OCI-LY1 (cell line): Measurements from ENCODE around the gene NDUFA12.

Experiments used
- EZH2 ChIP-seq: fragments of 200-600 bp; sonication (generic), shearing (Covaris generic); IDR thresholded peaks from 2 replicates; pipeline ENCODE4 v1.8.0; 2017; ENCODE audit warnings: borderline replicate concordance, mixed run types, mild to moderate bottlenecking, antibody characterized with exemption, low read length, moderate library complexity, mixed read lengths
- TF ChIP-seq, protein P1 (sequence below): fragments of 200-600 bp; sonication (generic), shearing (Covaris generic); IDR thresholded peaks from 2 replicates; pipeline ENCODE4 v1.5.1; 2017; ENCODE audit warnings: mild to moderate bottlenecking, antibody characterized with exemption, low read length, moderate library complexity, mixed read lengths

DNA sequence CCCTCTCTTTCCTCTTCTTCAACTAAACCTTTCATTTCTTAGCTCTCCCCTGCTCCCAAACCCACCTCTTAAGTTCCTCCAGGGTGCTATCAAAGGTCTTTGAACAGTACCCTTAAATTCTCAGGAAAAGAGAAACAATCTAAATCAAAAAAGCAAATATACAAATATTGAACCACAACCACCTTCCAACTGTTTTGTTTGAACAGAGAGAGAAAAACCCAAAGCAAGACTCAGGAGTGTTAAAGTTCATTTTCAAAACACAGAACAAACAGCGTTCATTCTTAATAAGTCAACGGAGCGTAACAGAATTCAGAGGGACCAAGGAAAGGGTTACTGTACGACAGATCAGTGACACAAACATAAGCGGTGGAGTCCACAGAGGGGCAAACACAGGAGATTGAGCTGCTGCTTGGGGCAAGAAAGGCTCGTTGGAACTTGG, 73.3 kb downstream of the NDUFA12 start:
- TF ChIP-seq, protein P1, sequence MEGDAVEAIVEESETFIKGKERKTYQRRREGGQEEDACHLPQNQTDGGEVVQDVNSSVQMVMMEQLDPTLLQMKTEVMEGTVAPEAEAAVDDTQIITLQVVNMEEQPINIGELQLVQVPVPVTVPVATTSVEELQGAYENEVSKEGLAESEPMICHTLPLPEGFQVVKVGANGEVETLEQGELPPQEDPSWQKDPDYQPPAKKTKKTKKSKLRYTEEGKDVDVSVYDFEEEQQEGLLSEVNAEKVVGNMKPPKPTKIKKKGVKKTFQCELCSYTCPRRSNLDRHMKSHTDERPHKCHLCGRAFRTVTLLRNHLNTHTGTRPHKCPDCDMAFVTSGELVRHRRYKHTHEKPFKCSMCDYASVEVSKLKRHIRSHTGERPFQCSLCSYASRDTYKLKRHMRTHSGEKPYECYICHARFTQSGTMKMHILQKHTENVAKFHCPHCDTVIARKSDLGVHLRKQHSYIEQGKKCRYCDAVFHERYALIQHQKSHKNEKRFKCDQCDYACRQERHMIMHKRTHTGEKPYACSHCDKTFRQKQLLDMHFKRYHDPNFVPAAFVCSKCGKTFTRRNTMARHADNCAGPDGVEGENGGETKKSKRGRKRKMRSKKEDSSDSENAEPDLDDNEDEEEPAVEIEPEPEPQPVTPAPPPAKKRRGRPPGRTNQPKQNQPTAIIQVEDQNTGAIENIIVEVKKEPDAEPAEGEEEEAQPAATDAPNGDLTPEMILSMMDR: no peak
- TF ChIP-seq EZH2: no peak
